Central memory CD4-positive, alpha-beta T cell (primary cell): Measurements from ENCODE around the gene KCNG2.

Experiments used
- DNase-seq: peaks from one replicate; pipeline ENCODE4 v3.0.0; 2022

KCNG2 gene

DNA sequence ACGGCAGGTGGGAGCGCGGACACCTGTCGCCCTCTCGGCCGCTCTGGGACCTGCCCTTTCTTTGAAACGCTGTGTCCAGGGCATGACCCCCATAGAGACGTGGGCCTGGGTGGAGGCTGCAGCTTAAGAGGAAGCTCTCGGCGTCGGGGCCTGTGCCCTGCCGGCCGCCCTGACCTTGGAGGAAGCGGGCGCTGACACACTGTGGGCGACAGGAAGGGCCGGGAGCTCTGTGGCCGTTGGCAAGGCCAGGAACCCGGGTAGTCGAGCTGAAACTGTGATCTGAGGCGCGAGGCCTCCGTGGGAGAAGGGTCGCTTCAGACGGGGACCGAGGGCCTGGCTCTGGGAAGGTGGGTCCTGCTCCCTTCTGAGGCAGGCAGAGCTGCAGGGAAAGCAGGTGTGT lies 28.2 kb downstream of the KCNG2 start:
- DNase-seq: no peak

DNA sequence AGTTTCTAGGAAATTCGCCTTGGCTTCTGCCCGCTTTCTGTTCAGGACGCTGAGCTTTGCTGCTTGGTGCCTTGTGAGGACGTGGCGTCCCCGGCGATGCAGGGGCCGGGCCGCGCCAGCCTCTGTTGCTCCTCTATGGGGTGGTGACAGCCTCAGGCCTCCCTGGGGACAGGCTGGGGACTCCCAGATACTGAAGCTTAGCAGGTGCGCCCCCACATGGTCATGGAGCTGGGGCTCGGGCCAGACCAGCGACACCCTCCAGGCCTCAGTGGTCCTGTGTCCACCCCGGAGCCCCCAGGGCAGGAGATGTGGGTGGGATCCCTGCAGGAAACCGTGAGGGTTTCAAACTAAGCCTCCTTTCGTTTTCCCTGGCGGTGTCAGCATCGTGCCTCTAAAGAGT lies 29.2 kb downstream of the KCNG2 start:
- no peak for DNase-seq

DNA sequence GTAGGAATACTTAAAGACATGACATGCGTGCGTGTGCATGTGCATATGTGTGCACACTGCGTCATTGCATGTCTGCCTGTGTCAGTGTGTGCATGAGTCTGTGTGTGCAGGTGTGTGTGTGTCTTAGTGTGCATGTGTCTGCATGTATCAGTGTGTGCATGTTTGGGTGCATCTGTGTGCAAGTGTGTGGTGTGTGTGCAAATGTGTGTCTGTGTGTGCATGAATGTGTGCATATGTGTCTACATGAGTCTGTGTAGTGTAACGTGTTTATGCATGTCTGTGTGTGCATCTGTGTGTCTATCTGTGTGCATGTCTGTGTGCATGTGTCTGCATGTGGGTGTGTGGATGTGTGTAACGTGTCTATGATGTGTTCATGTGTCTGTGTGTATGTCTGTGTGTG lies 30.5 kb downstream of the KCNG2 start:
- no peak for DNase-seq

DNA sequence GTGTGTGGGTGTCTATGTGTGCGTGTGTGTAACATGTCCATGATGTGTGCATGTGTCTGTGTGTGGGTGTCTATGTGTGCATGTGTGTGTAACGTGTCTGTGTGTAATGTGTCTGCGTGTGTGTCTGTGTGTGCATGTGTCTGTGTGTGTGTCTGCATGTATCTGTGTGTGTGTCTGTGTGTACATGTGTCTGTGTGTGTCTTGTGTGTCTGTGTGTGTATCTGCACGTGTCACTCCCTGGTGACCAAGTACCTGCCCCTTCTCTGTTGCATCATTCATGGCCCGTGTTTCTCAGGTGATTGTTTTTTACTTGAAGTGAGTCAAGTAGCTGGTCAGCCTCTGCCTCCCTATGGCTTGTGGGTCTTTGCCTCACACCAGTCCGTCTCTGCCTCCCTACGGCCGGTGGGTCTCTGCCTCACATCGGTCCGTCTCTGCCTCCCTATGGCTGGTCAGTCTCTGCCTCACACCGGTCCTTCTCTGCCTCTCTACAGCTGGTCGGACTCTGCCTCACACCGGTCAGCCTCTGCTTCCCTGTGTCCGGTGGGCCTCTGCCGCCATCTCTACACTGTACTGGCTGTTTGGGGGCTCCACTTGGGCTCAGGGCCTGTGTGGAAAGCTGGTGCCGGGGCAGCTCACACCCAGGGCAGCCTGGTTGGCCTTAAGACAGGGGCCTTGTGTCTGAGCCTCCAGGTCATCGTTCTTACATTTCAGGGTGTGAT lies 31.6 kb downstream of the KCNG2 start:
- no peak for DNase-seq

DNA sequence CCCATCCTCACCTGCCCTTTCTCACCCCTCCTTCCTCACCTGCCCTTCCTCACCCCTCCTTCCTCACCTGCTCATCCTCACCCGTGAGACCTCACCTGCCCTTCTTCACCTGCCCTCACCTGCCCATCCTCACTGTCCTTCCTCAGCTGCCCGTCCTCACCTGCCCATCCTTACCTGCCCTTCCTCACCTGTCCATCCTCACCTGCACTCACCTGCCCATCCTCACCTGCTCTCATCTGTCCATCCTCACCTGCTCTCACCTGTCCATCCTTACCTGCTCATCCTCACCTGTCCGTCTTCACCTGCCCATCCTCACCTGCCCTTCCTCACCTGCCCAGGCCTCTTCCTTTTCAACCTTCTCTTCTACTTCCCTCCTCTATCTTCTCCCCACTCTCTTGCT lies 34.4 kb downstream of the KCNG2 start:
- no peak for DNase-seq

DNA sequence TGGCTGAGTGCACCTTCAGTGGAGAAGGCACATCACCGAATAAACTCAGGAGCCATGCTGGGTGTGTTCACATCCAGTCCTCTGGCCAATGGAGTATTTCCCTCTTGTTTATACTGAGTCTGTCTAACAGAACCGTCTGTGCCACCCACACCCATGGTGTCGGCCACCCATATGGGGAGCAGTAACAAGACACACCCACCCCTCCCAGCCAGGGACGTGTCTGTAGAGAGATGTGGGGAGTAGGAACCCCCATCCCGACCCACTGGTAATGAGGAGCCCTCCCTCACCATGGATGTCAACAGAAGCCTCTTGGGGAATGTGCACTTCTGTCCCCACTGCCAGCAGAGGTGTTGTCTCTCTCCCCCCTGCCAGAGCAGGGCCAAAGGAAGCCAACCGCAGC lies 37.1 kb downstream of the KCNG2 start:
- DNase-seq: no peak

DNA sequence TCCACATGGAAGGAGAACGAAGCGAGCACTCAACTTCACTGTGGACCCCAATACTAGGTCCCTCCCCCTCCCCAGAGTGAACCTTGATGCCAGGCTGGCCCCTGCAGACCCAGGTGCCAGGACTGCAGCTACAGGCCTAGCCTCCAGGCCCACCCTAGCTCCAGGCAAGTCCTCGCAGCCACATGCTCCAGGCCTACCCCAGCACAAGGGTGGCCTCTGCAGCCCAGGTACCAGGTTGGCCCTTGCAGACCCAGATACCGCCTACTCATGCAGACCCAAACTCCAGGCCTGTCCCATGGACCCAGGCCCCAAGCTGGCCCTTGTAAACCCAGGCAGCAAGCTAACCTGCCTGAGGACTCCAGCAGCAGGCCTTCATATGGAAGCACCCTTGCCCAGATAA lies 44.2 kb downstream of the KCNG2 start:
- no peak for DNase-seq

DNA sequence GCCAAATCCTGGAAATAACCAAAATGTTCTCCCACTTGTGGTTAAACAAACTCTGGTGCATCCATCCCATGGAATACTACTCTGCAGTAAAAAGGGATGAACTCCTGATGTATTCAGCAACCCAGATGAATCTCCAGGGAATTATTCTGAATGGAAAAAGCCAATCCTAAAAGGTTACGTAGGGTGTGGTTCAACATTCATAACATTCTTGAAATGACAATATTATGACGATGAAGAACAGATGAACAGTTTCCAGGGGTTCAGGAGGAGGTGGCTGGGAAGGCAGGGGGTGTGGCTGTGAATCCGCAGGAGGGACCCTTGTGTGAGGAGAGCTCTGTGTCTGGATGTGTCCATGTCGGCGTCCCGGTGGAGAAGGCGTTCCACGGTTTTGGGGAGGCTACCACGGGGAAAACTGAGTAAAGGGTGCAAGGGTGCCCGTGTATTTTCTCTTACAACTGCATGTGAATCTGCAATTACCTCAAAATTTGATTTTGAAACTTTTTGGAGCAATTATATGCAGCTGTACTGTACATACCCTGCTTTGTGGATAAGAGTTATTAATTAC lies 47.3 kb downstream of the KCNG2 start:
- no peak for DNase-seq

DNA sequence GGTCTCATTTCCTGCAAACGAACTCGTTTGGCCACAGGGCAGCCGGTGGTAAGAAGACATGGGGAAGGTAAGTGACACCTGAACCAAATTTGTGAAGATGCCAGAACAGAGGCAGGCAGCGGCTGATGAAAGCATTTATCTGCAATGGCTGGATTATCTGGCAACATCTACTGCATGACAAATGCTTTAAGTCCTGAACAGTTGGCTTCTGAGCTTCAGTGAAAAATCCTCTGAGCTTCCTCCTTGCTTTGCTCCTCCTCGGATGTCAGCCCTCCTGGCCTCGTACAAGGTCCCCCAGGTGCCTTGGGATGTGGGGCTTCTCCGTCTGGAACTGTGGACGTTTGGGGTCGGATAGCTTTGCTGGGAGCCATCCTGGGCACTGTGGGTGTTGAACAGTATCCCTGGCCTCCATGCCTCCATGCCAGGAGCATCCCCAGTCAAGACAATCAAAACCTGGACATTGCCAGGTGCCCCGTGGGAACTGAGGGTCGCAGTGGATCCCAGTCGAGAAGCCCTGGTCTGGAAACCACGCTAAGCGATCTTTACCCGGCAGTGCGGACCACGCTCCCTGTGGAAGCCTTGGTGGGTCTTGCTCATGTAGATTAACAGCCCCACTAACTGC lies 49.3 kb downstream of the KCNG2 start:
- DNase-seq: no peak

DNA sequence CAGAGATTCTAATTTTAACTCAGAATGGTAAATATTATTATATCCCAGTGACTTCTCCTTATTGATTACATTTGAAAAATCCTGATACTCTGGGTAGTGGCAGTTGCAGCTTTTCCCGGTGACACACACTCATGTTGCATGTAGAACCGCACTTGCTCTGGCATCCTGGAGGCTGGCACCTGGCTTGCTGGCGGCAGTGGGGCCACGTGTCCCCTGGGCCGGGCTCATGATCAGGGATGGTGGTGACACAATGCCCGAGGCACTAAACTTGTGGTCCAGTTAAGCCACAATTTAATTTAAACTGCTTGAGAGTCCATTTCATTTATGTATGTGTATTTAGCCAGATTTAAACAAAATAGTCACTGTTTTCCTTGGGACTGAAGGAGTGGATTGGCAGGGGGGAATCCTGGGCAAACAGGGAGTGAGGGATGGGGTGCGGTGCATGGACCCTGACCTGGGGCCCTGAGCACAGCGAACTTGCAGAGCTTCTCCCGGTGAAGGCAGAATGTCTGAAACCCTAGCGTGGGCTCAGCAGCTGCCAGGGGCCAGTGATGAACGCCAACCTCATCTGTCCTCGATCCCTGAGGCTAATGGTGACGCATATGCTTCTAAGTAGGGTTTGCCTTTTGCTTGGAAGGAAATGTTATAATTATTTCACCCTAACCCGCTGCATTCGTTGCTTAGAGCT lies 50.0 kb downstream of the KCNG2 start:
- DNase-seq: no peak

DNA sequence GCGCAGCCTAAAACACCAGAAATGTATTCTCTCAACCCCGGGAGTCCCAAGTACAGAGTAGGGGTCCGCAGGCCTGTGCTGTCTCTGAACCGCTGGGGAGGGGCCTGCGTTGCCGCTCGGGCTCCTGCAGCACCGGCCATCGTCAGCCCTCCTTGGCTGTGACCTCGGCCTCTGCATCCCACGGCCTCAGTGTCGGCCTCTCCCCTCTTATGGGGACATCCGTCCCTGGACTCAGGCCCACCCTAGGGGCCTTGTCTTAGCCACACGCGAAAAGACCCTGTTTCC lies 50.5 kb downstream of the KCNG2 start:
- DNase-seq: no peak

DNA sequence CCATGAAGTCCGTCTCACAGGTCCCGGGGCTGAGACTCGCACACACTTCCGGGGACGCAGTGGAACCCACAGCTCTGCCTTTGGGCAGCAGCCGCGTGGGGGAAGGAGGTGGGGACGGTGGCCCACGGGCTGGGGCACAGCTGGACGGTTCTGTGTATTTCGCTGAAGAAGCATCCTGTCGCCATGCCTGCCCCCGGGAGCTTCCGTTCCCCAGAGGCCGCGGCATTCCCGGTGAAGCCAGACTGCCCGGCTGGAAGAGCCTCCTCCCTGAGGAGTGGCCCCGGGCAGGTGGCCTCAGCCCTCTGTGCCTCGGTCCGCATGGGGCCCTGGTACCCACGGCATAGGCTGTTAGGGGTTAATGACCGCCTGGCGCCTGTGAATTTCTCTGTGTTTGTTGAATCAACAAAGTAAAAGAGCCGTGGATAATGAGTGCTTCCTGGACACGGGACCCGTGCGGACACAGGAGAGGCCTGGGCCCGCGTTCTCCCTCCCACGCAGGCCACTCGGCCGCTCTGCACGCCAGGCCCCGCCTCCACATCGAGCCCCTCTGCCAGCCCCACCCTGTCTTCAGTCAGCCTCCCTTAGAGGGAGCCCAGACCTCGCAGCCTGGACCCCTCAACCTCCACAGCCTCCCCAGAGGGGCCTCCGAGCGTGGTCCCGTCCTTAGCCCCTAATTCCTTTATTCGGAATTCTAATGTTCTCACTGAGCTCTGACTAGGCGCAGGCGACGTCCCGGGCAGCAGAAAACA lies 51.0 kb downstream of the KCNG2 start:
- DNase-seq: no peak

DNA sequence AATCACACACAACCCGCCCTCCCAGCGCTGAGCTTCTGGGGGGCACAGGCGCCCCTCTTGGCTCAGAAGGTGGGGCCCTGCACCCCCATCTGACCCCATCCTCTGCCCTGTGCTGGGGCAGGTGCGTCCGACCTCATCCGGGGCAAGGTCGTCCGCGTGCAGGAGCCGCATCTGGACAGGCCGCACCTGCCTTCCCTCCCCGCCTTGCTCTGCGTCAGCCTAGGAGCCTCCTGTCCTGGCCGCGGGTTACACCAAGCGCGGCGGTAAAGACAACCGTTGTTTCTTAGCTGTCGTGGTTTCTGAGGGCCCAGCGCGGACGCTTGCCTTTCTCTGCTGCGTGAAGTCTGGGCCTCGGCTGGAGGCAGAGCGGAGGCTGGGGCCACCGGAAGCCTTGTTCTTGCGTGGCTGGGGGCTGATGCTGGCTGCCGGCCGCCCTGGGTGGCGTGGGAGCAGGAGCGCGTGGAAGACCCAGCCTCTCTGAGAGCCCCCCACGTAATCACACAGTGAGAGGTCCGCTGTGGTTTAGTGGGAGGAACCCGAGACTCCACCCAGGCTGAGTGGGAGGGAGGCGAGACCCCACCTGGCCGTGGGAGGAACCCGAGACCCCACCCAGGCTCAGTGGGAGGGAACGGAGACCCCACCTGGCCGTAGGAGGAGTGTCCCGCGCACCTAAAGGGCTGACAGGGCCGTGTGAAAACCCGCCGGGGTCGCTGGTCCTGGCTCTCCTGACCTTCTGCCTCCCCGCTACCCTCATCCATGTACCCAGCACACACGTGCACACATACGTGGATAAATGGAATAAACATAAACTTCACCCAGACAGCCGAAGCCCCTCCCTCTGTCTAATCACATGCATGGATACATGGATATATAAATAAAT lies 51.8 kb downstream of the KCNG2 start:
- DNase-seq: no peak

DNA sequence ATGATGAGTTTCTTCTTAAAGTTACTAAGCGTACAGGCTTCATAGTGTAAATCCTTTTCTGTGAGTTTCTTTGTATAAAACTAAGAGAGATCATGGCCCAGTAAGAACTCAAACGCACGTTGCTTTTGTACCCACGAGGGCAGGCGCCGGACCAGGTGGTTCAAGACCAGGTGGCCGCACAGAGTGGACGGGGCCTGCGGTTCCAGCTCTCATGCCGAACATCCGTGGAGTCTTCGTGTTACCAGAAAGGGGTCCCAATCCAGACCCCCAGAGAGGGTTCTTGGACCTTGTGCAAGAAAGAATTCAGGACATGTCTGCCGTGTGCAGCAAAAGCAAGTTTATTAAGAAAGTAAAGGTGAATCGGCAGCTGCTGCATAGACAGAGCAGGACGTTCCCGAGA lies 53.0 kb downstream of the KCNG2 start:
- DNase-seq: no peak

DNA sequence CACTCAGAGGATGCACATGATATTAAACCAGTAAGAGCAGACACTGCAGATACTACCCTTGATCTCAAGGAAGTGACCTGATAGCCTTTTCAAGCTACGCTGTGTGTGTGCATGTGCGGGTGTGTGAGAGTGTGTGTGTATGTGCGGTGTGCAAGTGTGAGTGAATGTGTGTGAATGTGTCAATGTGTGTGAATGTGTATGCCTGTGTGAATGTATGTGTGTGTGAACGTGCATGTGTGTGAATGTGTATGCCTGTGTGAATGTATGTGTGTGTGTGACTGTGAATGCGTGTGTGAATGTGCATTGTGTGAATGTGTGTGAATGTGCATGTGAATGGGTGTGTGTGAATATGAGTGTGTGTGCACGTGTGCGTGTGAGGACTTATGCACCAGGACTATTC lies 53.8 kb downstream of the KCNG2 start:
- DNase-seq: no peak

DNA sequence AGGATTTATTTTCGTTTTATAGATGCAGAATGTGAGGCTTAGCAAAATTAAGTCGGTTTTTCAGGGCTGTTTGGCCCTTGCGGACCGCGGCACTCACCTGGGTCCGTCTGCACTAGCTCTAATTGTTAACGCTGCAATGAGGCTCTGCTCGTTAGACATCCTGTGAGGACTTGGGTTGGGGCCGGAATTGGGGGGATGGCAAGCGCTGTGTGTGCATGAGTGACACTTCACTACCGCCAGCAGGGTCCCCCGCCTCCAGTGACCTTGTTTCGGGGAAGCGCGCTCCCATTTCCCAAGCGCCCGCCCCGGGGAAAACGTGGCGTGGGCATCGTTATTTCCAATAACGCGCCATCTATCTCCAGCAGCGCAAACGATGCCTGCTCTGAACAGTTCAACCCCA lies 54.2 kb downstream of the KCNG2 start:
- DNase-seq: no peak

DNA sequence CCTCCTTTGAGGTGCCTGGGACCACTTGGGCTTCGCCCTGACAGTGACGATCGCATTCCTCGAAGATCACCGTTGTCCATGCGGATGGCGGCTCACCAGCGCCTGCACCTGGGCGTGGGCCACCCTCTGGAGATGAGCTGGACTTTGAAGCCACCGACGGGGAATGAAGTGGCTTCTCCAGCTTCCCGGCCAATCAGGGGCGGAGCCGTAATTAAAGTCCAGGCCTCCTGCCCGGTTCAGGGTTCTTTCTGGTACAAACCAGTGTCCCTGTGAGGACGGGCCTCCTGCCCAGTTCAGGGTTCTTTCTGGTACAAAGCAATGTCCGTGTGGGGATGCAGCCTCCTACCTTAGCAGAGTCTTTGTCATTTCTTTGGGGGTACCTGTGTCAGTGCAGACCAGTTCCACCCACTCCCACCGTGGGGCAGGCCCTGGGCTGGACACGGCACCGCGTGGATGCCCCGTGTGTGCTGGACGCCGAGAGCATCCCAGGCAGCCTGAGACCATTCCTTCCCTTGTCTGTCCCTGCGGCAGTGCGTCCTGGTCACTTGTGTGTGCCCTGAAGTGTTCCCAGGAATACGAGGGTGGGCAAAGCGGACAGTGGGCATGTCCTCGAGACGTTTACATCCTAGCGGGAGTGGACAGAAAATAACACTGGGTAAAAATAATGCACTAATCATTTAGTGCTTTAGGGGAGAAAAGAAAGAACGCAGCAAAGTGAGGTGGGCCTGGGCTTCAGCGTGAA lies 55.0 kb downstream of the KCNG2 start:
- DNase-seq: no peak

DNA sequence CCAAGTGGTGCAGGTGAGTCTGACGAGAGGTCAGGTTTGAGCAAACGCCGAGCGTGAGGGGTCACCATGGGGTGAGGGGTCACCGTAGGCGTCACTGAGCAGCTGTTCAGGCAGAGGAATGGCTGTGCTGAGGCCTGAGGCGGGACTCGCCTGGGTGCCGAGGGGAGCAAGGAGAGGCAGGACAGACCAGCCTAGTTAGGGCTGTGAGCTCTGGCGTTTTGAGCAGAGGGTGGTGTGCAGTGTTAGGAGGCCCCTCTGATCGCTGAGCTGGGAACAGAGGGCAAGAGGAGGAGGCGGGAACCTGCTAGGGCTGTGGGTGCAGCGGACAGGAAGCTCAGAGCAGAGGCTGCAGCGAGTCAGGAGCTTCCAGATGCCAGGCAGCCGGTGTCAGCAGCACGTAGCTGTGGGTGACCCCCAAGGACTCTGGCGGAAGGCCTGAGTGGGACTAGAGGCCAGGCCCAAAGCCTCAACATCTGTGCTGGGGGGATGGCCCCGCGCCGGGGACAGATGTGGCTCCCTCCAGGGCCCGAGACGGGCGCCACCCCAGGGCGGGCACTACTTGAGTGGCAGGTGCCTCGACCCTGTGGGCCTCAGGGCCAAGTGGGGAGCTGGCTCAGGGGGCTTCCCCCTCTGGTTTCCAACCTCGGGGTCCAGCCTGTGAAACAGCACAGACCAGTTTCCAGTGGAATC lies 55.7 kb downstream of the KCNG2 start:
- no peak for DNase-seq

DNA sequence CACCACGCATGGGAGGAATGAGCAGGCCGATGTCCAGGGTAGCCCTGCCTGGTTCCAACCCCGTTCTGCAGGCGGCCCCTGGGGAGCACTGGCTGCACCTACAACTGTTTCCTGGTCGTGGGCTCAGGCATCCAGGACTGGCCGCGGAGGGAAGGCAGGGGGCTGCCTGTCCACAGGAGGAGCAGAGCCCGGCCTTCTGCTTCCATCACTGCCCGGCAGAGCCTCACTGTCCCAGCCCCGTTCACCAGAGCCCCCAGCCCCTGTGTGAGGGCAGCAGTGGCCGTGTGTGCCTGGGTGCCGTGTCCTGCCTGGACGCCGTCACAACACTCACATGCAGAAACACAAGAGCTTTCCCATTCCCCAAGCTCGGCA lies 56.2 kb downstream of the KCNG2 start:
- no peak for DNase-seq

DNA sequence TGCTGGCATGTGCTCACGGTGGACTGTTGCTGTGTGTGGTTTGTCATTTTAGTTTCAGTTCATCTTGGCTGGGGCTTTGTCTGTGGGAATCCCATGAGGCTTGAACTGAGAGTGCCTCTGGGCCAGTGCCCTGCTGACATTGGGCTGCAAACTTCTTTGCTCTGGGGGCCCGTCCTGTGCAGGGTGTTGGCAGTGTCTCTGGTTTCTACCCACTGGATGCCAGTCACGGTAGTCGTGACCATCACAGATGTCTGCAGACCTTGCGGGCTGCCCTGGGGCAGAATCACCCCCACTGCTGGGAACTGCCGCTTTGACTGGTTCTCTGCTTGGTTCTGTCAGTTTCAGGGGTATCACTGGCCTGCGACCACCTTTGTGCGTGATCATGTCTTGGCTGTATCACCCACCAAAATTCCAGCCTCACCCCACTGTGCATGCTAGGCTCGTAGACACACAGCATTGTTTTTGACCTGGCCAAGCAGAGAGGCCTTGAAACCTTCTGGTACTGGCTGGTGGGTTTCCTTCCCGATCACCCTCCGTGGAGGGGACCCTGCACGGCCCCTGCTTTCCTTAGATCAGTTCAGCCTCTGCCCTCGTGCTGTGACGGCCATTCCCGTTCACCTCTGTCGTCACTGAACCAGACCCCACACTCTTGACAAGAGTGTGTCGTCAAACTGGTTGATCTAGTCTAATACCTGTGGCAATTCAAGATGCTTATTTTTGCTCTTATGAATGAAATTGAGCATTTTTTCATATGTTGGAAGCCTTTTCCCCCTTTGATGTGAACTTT lies 57.6 kb downstream of the KCNG2 start:
- no peak for DNase-seq
